RWPE1 (cell line): Measurements from ENCODE around the gene ZNF518B.
A peak's percentile ranks its signal among the peaks of the same experiment; 100 is the strongest.

Experiments
- CTCF ChIA-PET: fragments of 350-600 bp; sonication (Branson Sonifier 250); formaldehyde crosslinking; extraction: SDS; loops from one replicate; lab custom pipeline; 2021; lab: Yijun Ruan, JAX
- POLR2A ChIA-PET: fragments of 400-600 bp; formaldehyde crosslinking; extraction: SDS; loops from one replicate; lab custom pipeline; 2020; ENCODE audit warnings: antibody characterized with exemption; ENCODE audit not compliant: low non-redundant PET; lab: Yijun Ruan, JAX
- DNase-seq: peaks from one replicate; pipeline ENCODE4 v3.0.0; 2012; ENCODE audit warnings: low spot score
- H3K27ac ChIP-seq: fragments of 450-650 bp; 2 replicates; pipeline ENCODE4 v1.5.1; 2017
- CTCF ChIP-seq: fragments of 450-650 bp; conservative IDR thresholded peaks from 2 replicates; pipeline ENCODE4 v1.5.1; 2017; ENCODE audit warnings: low read depth, mild to moderate bottlenecking

The ZNF518B gene

DNA sequence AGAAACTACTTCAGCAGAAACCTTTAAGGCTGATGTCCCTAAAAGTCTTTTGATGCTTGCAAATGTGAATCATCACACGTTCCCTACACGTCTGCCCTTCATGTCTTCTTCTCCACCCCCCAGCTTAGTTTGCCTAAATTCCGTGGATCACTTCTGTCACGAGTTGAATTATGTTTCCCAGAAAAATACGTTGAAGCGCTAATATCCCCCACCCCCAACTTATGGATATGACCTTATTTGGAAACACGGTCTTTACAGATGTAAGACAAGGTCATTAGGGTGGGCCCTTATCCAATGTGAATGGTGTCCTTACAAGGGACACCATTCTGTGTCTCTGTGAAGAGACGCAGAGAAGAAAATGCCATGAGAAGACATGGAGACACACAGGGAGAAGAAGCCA lies 2.1 kb upstream of the ZNF518B start:
- H3K27ac ChIP-seq, result no peak overlapping the region
- POLR2A ChIA-PET, result no interaction called here
- CTCF ChIA-PET, result no interaction called here
- DNase-seq, result no peak
- TF ChIP-seq CTCF, result no peak

- ChIA-PET POLR2A (no interaction called here), CTCF (interaction anchor here (0.6 to 1.3 kb wide), 2 partner anchors 80 to 1902 kb away, joined by 3 read pairs; no protein-coding TSS in a partner anchor)
- no peak for TF ChIP-seq CTCF
- H3K27ac ChIP-seq, result no peak overlapping the region
- no peak for DNase-seq
Observed at GRCh38 chr4:10458177-10458576, 951 bp upstream of the ZNF518B start.

GRCh38 chr4:10456595-10457254 lies 501 bp downstream of the ZNF518B start:
- H3K27ac ChIP-seq, result peak overlapping the region; percentile 65
- POLR2A ChIA-PET, result no interaction called here
- CTCF ChIA-PET, result interaction anchor here (0.6 to 1.3 kb wide), 3 partner anchors 47 to 291 kb away, joined by 3 to 5 read pairs (median 3); no protein-coding TSS in a partner anchor
- TF ChIP-seq CTCF, result no peak
- peak; percentile 41 for DNase-seq

DNA sequence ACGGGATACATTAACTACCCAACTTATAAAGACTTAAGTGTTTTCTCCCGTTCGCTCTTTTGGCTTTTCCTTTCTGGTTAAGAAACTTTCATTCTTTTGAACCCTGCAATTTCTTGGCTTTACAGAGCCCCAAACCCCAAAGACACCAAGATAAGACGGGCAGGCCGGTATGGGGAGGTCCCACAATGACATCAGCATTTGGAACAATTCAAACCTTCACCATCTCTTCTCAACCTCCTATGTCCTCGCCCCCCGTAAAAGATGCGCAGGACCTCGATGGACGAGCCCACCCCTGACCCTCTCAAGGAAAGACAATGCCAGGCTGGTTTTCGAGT lies 999 bp downstream of the ZNF518B start:
- TF ChIP-seq CTCF, result no peak
- H3K27ac ChIP-seq, result peak overlapping the region; percentile 65
- ChIA-PET CTCF (no interaction called here), POLR2A (no interaction called here)
- no peak for DNase-seq

GRCh38 chr4:10455133-10455532 lies 2.1 kb downstream of the ZNF518B start:
- ChIA-PET POLR2A (no interaction called here), CTCF (no interaction called here)
- DNase-seq, result no peak
- TF ChIP-seq CTCF, result no peak
- H3K27ac ChIP-seq, result no peak overlapping the region

DNA sequence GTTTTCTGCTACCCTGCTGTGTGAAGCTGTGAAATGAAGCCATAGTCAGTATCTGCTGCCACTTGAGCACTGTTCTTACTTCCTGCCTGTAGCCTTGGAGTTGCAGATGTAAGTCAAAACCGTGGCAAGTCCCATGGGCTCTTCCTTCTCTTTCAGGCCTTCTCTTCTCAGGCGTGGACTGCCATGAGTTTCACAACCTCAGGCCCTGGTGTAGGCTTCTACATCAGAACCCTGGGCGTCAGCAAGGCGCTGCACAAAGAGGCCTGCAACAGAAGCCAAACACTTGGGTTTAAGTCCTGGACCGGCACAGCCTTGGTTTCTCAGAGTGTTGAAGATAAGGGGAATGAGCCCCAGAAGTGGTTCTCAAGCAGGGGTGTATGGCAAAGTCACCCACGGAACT lies 2.5 kb downstream of the ZNF518B start:
- ChIA-PET POLR2A (no interaction called here), CTCF (no interaction called here)
- no peak for TF ChIP-seq CTCF
- H3K27ac ChIP-seq, result no peak overlapping the region
- DNase-seq, result no peak

DNA sequence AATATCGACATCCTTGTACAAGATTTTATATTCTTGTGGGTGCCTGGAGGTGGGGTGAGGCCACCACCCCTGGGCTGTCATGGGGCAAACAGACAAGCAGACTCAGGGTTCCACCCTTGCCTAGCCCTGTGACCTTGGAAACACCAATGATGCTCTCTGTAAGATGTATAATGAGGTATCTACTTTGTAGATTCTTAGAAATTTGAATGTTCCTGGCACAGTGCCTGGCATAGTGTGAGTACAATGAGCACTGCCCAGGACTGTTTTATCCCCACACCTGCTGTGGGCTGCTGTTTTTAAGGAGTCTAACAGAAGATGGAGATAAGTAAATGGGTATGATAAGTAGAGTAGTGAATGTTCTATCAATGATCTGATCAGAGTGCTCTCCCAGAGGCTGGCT lies 3.1 kb downstream of the ZNF518B start:
- no peak for DNase-seq
- POLR2A ChIA-PET, result no interaction called here
- no peak for TF ChIP-seq CTCF
- H3K27ac ChIP-seq, result no peak overlapping the region
- CTCF ChIA-PET, result no interaction called here
